ENCODE results near the gene ZNHIT2. TPM values are rescaled to one million over a fixed set of nuclear protein-coding genes. Genes with fewer than 3 reads are reported as not detected.

Gene ZNHIT2
- polyA plus RNA-seq, 1 donor (not counting 4 experiments of a cell fraction or from before 2014, with no cell fraction given) = 2.6 TPM

DNA sequence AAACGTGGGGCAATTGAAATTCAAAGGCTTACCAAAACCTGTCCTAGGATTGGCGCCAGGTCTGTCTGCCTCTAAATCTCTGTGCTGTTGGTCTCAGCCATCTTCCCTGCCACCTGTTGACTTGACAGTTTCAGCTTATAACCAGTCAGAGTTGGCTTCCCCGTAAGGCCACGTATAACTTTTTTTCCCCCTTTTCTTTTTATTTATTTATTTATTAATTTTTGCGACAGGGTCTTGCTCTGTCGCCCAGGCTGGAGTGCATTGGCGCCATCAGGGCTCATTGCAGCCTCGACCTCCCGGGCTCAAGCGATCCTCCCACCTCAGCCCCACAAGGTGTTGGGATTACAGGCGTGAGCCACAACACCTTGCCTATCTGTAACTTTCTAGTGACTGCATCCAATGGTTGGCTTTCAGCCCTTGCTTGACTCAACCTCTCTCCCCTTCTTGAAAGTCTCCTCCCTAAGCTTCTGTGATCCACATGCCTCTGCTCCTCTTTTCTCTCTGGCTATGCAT is 18.2 kb upstream of the ZNHIT2 start:
- Histone ChIP-seq H3K27me3 (ENCODE audit: control insufficient read depth, extremely low read depth, insufficient read depth, low read length) (no peaks in the 10 kb centered on the region), H3K27ac (ENCODE audit: control insufficient read depth, insufficient read depth, low read length) (peak overlapping the region; percentile 100), H3K36me3 (ENCODE audit: control insufficient read depth in 2 of 2, extremely low read depth in 1 of 2, insufficient read depth in 2 of 2, low read length in 2 of 2) (peaks cover 16 to 24% of the 10 kb centered on the region in 2 experiments), H3K9ac (ENCODE audit: control insufficient read depth, extremely low read depth, insufficient read depth, low read length) (peak overlapping the region; percentile 100), H3K4me1 (ENCODE audit: control insufficient read depth, extremely low read depth, insufficient read depth, low read length) (peaks cover 20% of the 10 kb centered on the region), H3K4me3 (ENCODE audit: control insufficient read depth in 2 of 3, extremely low read depth in 1 of 3, insufficient read depth in 2 of 3, low read depth in 1 of 3, low read length in 3 of 3) (peak overlapping the region; percentile 82 to 97 (median 90)), H4K20me1 (ENCODE audit: control insufficient read depth, extremely low read depth, insufficient read depth, low read length) (peaks cover 8% of the 10 kb centered on the region), H2AFZ (ENCODE audit: control insufficient read depth, low read length) (peak overlapping the region; percentile 53), H3K9me1 (ENCODE audit: control insufficient read depth, extremely low read depth, insufficient read depth, low read length) (no peaks in the 10 kb centered on the region), H3K4me2 (ENCODE audit: control insufficient read depth, extremely low read depth, insufficient read depth, low read depth, low read length) (peak overlapping the region; percentile 99), H3K9me3 (ENCODE audit: control insufficient read depth, low read depth, low read length) (no peaks in the 10 kb centered on the region), H3K79me2 (ENCODE audit: control insufficient read depth, insufficient read depth, low read length) (peaks cover 32% of the 10 kb centered on the region)
- FAIRE-seq (no peak), DNase-seq (ENCODE audit: low read depth, low spot score) (no peak)
- dilution Hi-C loops (cut with MboI; ENCODE audit: extremely low pct_ligation_motif_present, low sequenced_read_pairs) = no loop called here
- TF ChIP-seq EZH2 (IDR thresholded peaks at IDR 0.05; ENCODE audit: low read length) = no peak
- TF ChIP-seq, protein P1, sequence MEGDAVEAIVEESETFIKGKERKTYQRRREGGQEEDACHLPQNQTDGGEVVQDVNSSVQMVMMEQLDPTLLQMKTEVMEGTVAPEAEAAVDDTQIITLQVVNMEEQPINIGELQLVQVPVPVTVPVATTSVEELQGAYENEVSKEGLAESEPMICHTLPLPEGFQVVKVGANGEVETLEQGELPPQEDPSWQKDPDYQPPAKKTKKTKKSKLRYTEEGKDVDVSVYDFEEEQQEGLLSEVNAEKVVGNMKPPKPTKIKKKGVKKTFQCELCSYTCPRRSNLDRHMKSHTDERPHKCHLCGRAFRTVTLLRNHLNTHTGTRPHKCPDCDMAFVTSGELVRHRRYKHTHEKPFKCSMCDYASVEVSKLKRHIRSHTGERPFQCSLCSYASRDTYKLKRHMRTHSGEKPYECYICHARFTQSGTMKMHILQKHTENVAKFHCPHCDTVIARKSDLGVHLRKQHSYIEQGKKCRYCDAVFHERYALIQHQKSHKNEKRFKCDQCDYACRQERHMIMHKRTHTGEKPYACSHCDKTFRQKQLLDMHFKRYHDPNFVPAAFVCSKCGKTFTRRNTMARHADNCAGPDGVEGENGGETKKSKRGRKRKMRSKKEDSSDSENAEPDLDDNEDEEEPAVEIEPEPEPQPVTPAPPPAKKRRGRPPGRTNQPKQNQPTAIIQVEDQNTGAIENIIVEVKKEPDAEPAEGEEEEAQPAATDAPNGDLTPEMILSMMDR (optimal IDR thresholded peaks at IDR 0.05 in 1 of 3, IDR thresholded peaks at IDR 0.05 in 1 of 3, conservative IDR thresholded peaks at IDR 0.05 in 1 of 3; ENCODE audit: extremely low read depth in 1 of 3, insufficient read depth in 2 of 3, low read length in 3 of 3) = no peak

GRCh38 chr11:65134952-65135632 is 17.6 kb upstream of the ZNHIT2 start:
- peak overlapping the region; percentile 96 for H2AFZ ChIP-seq (ENCODE audit: control insufficient read depth, low read length)
- no peaks in the 10 kb centered on the region for H3K9me1 ChIP-seq (ENCODE audit: control insufficient read depth, extremely low read depth, insufficient read depth, low read length)
- peak overlapping the region; percentile 99 for H3K4me2 ChIP-seq (ENCODE audit: control insufficient read depth, extremely low read depth, insufficient read depth, low read depth, low read length)
- peak overlapping the region; percentile 82 to 97 (median 90) for H3K4me3 ChIP-seq (ENCODE audit: control insufficient read depth in 2 of 3, extremely low read depth in 1 of 3, insufficient read depth in 2 of 3, low read depth in 1 of 3, low read length in 3 of 3)
- TF ChIP-seq, protein P1 (optimal IDR thresholded peaks at IDR 0.05 in 1 of 3, IDR thresholded peaks at IDR 0.05 in 1 of 3, conservative IDR thresholded peaks at IDR 0.05 in 1 of 3; ENCODE audit: extremely low read depth in 1 of 3, insufficient read depth in 2 of 3, low read length in 3 of 3) = no peak
- no peak for TF ChIP-seq EZH2 (IDR thresholded peaks at IDR 0.05; ENCODE audit: low read length)
- peaks cover 8% of the 10 kb centered on the region for H4K20me1 ChIP-seq (ENCODE audit: control insufficient read depth, extremely low read depth, insufficient read depth, low read length)
- H3K9me3 ChIP-seq (ENCODE audit: control insufficient read depth, low read depth, low read length) = no peaks in the 10 kb centered on the region
- DNase-seq (ENCODE audit: low read depth, low spot score) (peak; percentile 80), FAIRE-seq (peak; percentile 78)
- H3K79me2 ChIP-seq (ENCODE audit: control insufficient read depth, insufficient read depth, low read length) = peaks cover 32% of the 10 kb centered on the region
- H3K9ac ChIP-seq (ENCODE audit: control insufficient read depth, extremely low read depth, insufficient read depth, low read length) = peak overlapping the region; percentile 100
- peaks cover 19 to 28% of the 10 kb centered on the region in 2 experiments for H3K36me3 ChIP-seq (ENCODE audit: control insufficient read depth in 2 of 2, extremely low read depth in 1 of 2, insufficient read depth in 2 of 2, low read length in 2 of 2)
- dilution Hi-C loops (cut with MboI; ENCODE audit: extremely low pct_ligation_motif_present, low sequenced_read_pairs) = no loop called here
- no peaks in the 10 kb centered on the region for H3K27me3 ChIP-seq (ENCODE audit: control insufficient read depth, extremely low read depth, insufficient read depth, low read length)
- H3K27ac ChIP-seq (ENCODE audit: control insufficient read depth, insufficient read depth, low read length) = peak overlapping the region; percentile 100
- peaks cover 20% of the 10 kb centered on the region for H3K4me1 ChIP-seq (ENCODE audit: control insufficient read depth, extremely low read depth, insufficient read depth, low read length)
